ENCODE measurements around the gene C14orf180. TPM values are rescaled to one million over a fixed set of nuclear protein-coding genes. Genes with fewer than 3 reads are reported as not detected.

Gene C14orf180
- total RNA-seq, 1 donor from 2014 or later = not detected

- no peak for ATAC-seq
Observed at GRCh38 chr14:104561632-104562495, 17.7 kb upstream of the C14orf180 start.

DNA sequence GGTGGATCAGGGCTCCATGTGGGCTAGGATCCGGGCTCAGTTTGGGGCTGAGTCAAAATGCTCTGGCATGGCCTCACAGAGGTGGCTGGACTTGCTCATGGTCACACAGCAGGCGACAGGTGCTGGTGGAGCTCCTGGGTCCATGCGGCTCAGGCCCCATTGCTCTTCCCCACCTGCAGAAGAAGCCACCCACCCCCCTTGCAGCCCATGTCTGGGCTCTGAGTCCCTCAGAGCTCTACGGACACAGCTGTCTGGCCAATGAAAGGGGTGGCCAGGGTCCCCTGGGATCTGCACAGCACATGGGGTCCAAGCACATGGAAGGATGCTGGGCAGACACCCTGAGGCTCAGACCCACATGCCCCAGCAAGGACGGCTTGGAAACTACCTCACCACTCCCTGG is 17.0 kb upstream of the C14orf180 start:
- no peak for ATAC-seq

GRCh38 chr14:104563191-104563741 is 16.3 kb upstream of the C14orf180 start:
- ATAC-seq = no peak

DNA sequence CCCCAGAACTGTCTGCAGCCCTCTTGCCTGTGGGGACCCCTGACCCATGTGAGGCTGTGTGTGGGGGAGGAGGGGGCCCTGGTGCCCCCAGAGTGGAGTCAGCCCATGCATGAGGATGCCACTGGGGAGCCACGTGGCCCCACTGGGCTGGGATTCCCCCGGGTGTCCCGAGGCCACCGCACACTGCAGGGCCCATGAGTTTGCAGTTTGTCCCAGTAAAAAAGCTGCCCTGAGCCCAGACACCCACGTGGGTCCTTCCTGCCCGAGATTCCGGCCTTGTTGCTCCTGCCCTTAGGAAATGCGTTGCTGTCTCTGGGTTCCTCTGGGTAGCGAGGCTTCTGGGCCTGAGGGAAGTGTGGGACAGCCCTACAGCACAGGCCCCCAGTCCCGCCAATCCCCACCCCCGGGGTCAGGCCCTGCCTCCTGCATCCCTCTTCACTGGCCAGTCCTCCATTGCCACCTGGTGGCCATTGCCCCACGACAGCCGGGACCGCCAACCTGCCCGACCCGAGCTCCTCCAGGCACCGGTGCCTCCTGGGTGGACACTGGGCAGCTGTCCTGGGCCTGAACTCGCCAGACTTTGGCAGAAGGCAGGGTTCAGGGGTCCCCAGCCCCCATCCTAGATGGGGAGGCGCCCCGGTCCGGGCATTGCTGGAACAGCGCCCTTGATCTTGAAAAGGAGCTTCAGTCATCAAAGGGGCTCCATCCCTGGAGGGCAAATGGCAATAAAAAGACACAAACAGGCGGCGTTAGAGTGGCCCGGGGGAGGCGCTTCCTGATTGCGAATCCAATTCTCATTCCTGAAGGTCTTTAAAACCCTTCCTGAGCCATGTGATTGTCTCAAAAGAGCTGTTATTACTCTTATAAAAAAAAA is 15.6 kb upstream of the C14orf180 start:
- peak; percentile 63 for ATAC-seq

GRCh38 chr14:104564744-104565679 is 14.6 kb upstream of the C14orf180 start:
- ATAC-seq = no peak

GRCh38 chr14:104567141-104567956 is 12.2 kb upstream of the C14orf180 start:
- no peak for ATAC-seq

DNA sequence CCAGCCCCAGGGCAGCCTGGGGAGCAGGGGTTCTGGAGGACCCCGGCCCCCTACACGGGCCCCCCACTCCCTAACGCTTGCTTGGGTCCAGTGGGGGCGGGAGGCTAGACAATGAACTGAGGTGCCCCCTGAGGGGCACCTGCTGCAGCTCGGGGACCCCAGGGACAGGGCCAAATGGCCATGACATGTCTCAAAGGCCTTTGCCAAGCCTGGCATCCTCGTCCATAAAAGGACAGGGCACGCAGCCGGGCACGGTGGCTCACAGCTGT is 11.7 kb upstream of the C14orf180 start:
- ATAC-seq = no peak

DNA sequence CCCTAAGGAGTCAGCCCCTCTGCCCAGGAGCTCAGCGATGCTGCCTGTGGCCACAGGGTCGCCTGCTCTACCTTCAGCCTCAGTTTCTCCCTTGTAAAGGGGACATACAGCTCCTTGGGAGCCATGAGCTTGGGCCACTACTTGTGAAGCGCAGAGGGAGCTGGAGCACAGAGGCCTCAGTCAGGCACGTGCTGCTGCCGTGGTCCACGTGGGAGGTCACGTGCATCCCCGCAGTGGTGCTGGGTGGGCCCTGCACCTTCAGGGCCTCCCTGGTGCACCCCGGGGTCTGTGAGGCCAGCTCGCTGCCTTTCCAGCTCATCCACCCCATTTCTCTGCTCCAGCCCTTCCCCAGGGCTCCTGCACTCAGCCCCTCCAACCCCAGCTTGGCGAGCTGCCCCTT is 10.9 kb upstream of the C14orf180 start:
- ATAC-seq = no peak

DNA sequence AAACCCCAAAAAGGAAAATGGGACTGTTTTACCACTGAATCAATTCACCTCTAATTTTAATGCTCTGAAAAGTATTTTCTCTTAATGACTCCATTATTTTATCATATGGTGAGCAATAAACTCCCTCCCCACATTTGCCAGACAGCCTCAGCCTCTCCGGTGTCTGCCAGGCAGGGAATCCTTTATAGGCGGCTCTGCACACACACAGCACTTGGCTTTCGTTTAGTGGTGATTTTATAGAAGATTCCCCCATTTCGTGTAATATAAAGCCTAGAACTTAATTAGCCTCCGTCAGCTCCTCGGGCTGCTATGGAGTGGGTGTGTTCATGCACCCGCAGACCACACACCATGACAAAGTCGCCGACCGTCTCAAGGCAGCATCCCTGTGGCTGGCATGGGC is 10.1 kb upstream of the C14orf180 start:
- ATAC-seq = no peak

DNA sequence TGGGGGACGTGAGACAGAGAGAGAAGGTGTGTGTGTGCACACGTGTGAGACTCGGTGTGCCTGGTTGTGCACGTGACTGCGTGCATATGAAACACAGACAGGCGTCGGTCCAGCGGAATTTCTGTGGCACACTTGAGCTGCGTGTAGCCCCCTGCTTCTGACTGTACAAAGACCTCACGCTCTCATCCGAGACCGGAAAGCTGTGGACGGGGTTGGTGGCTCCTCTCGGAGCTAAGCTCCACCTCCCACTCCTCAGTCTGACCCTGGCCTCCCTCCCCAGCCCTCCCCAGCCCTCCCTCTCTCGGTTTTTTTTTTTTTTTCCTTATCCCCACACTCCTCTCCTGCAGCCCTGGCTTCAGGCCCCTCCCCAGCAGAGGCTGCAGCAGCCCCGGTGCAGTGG is 8.3 kb upstream of the C14orf180 start:
- ATAC-seq = no peak

DNA sequence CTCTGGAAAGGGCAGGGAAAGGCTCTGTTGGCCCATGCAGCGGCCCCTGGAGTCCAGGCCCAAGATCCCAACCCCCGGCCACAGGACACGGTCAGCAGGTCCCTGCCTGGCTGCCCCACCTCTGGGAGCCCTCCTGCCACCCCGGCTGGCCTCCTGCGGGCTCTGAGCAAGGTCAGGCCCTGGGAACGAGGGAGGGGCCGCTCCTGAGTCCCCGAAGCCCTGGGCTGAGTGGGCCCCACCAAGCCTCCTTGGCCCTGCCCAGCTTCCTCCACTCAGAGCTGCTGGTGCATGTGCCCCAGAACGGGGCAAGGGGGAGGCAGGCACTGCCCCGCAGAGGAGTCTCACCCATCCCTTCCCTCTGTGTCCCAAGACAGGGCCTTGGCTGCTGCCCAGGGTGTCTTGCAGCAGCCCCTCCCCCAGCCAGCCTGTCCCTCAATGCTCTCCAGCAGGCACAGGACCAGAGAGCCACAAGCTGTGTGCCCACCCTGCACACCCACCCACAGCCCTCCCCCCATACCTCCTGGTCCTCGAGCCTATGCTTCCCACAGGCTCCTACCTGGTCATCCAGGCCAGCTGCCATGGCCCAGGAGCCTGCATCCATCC is 7.4 kb upstream of the C14orf180 start:
- ATAC-seq = no peak

DNA sequence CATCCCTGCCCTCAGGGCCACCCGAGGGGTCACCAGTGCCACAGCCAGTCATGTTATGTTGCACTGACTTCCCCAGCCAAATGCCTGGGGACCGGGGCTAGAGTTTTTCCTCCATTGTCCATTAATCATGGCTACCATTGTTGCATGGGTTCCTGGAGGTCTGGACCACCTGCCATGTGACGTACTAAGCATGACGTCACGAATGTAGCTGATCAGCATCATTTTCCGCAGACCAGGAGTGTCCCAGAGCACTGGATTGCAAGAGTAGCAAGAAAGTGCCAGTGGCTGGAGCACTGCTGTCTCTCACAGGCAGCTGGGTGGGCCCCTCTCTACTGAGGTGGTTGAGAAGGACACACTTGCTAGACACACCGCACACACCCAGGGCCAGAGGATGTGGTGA is 6.9 kb upstream of the C14orf180 start:
- no peak for ATAC-seq

- ATAC-seq = no peak
Observed at GRCh38 chr14:104573930-104574329, 5.6 kb upstream of the C14orf180 start.

GRCh38 chr14:104574536-104574935 is 5.0 kb upstream of the C14orf180 start:
- no peak for ATAC-seq

GRCh38 chr14:104574978-104575583 is 4.5 kb upstream of the C14orf180 start:
- ATAC-seq = no peak

- ATAC-seq = no peak
Observed at GRCh38 chr14:104576232-104576969, 3.2 kb upstream of the C14orf180 start.

DNA sequence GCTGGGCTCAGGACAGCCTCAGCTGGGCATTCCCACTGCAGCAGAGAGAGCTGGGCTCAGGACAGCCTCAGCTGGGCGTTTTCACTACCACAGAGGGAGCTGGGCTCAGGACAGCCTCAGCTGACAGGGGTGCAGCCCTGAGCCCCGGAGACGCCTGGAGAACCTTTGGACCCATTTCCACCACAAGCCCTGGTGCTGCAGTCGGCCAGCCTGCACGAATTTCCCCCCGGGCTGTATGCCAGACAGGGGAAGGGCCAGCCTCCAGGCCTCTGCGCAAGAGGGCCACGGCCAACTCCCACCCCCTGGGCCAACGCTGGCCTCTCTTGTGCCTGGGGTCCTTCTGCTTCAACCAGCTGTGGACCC is 2.6 kb upstream of the C14orf180 start:
- no peak for ATAC-seq

- ATAC-seq = no peak
Observed at GRCh38 chr14:104577426-104577825, 2.1 kb upstream of the C14orf180 start.

- no peak for ATAC-seq
Observed at GRCh38 chr14:104577847-104578301, 1.7 kb upstream of the C14orf180 start.

GRCh38 chr14:104578321-104578720 is 1.2 kb upstream of the C14orf180 start:
- ATAC-seq = no peak
